GM18508 (cell line): ENCODE measurements around the gene LIPF.
"Not testable (repeated sequence)": the region's sequence is repeated elsewhere in the genome, so short reads cannot be mapped to it uniquely, and the experiment has no call there.

Experiments used
- ATAC-seq: cut with Tn5 transposase; IDR thresholded peaks from one replicate; pipeline ENCODE4 v1.9.1; 2021; ENCODE audit warnings: moderate number of reproducible peaks; ENCODE audit not compliant: insufficient read depth, unreplicated experiment

The LIPF gene, protein sequence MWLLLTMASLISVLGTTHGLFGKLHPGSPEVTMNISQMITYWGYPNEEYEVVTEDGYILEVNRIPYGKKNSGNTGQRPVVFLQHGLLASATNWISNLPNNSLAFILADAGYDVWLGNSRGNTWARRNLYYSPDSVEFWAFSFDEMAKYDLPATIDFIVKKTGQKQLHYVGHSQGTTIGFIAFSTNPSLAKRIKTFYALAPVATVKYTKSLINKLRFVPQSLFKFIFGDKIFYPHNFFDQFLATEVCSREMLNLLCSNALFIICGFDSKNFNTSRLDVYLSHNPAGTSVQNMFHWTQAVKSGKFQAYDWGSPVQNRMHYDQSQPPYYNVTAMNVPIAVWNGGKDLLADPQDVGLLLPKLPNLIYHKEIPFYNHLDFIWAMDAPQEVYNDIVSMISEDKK

DNA sequence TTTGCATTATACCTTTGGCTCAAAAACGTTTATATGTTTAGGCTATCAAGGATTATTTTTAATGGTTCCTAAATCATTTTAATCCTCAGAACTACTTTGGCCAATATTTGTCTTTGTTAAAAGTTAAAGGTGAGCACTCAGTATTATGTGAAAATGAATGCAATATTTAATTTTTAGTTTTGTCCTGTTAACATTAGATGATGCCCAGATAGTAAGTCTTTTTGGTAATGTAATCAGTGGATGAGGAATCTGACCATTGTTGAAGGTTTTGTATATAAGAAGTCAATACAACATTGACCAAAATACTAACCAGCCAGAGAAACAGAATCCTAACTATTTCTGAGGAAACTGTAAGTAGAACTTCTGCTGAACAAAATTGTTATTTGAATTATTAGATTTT, at the start of gene LIPF:
Gene LIPF, plus strand, starts transcription at position 301 of the 400 bp plus-strand sequence. CDS start 2,856 bp downstream, outside the sequence.
- ATAC-seq, result no peak

DNA sequence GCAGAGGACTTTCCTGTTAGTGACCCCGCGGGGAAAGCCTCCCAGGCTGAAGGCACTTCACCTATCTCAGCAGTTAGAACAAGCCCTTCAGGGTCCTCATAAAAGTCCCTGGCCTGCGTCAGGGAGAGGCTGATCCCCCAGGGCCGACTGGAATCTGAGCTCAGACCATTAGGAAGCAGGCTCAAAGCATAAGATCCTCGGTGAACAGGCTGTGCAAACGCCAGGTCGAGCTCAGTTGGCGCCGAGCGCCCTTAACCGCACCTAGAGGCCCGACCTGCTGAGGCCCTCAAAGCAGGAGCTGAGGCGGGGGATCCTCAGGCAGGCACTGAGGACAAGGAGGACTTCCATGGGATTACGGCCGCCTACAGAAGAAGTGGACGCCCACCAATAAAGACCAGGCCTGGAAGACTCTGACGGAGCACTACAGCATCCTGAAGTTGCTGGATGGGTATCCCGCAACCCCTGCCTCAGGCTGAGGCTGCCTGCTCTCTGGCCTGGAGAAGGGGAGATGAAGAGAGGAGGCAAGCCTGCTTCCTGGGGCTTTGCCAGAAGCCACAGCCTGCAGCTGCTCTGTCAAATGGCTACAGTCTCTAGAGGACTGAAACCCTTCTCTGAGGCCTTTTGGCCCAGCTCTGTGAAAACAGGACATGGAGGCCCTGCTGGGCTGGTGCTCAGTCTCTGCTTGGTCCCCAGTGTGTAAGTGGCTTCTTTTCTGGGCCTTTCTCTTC, 47.8 kb upstream of the LIPF start:
- no peak for ATAC-seq

DNA sequence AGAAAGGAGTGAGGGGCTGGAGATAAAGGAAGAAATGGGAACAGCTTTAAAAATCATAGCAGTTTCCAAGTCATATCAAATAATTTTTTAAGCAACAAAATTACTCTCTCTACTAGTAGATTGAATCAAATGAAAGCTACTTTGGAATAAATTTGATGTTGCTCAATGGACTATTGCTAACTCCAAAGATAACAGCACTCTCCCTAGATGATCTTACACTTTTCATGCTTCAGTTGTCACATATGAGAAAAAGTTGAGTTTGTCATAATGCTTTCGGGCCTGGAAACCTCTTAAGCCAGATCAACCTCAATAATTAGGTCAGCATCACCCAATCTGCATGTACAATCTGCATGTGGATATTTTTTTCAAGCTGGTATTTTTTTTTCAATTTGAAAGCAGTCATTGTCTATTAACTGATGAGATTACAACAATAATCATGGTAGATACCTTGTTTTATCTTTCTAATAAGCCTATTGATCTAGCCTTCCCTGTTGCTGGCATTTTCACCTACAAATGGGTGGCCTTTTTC, 46.4 kb upstream of the LIPF start:
- ATAC-seq, result no peak

DNA sequence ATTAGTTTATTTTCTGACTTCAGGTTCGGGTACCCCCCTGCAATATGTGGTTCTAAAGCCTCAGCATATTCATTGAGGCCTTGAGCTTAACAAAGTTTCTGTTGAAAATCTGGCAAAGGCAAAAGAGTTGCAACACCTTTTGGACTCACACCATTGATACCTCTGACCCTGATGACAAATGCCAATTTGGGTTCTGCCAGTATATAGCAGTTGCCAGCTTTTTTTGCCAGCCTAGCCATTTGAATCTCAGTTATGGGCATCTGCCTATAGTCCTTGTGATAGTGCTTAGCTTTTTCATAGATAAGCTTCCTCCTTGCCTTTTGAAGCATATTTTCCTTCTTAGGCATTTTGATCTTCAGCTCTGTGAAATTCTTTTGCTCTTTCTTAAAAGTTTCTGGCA, 45.7 kb upstream of the LIPF start:
- ATAC-seq, result no peak

DNA sequence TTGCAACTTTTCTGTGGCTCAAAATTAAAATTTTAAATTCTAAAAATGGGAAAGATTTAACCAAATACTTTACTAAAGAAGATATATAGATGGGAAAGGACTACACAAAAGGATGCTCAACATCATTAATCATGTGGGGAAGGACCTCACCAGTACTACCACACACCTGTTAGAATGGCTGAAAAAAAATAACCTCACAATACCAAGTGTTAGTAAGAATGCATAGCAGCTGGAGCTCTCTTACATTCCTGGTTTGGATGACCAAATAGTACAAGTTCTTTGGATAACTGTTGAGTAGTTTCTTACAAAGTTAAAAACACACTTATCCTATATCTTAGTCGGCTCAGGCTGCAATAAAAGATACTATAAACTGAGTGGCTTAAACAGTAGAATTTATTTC, 43.8 kb upstream of the LIPF start:
- ATAC-seq, result no peak

DNA sequence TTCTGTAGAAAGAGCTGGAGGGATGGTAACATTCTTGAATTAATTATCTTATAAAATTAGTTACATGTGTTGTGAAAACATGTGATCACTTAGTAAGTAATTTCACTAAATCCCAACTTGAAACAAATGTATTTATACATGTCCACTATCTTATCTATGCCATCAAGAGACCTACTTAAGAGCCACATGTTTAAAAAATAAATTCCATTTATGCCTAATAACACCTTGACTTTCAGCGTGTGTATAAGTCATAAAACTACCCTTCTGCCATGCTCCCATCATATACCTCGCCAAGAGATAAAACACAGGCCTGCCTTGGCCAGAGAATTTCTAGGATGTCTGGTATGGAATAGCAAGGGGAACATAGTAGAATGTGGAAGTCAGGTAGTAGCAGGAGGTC, 40.4 kb upstream of the LIPF start:
- ATAC-seq, result no peak

DNA sequence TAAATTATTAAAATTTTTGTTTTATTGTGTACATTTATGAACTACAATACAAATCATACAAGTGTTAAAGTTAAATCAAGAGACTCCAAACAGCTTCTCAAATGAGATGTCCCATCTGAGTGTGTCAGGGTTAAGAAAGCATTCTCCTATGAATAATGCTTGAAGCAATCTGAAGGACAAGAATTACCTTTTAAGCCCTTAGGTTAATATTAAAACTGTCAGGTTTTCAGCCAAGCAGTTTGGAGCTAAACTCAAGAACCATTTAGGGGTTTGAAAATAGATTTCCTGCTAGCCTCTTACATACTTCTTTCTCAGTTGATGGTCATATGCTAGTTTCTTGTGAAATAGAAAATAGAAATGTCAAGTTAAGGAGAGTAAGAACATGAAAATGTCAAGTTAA, 39.4 kb upstream of the LIPF start:
- no peak for ATAC-seq

DNA sequence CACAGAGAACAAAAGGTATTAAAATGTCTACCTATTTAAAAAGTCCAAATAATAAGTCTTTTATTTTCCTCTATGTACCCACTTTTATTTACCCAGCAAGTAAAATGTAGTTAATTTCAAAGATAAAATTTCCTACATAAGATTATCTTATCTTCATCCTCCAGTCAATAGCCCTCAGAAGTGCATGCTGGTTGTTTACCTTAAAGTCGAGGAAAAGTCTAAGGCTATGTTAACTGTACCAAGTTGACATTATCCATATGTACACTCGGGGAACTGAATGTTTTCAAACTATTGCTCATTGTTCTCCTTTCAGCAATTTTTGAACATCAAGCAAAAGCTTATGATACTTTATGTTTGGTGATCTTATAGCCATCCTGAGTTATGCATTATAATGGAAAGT, 24.1 kb upstream of the LIPF start:
- ATAC-seq, result no peak

DNA sequence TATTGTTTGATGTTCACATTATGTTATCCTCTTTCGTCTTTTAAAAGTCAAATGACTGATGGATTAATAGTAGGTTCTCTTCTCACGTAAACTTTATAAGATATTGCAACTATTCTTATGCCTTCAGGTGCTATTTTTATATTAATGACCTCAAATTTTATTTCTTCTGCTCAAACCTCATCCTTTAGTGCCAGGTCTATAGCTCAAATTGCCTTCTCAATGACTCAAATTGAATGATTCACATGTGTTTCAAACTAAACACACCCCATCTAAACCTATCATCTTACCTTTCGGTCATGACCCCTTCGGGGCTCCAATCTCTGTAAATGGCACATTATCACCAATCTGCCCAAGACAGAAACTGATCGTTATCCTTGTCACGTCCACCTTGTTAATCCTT, 22.0 kb upstream of the LIPF start:
- no peak for ATAC-seq

DNA sequence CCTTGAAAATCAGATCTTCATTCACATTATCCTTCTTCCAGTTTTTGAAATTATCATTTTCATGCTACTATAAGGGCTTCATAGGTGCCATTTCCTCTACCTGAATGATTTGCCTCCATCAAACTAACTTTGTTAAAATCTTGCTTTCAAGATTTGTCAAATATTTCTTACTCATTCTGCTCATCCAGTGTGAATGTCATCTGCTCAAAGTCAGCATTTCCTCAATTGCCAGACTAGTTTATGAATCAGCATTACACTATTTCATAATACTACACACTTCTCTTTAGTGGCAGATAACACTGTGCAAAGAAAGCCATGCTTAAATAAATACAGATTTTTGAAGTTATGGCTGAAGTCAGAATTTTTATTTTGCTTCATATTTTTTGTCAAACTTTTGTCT, 21.3 kb upstream of the LIPF start:
- ATAC-seq, result no peak

DNA sequence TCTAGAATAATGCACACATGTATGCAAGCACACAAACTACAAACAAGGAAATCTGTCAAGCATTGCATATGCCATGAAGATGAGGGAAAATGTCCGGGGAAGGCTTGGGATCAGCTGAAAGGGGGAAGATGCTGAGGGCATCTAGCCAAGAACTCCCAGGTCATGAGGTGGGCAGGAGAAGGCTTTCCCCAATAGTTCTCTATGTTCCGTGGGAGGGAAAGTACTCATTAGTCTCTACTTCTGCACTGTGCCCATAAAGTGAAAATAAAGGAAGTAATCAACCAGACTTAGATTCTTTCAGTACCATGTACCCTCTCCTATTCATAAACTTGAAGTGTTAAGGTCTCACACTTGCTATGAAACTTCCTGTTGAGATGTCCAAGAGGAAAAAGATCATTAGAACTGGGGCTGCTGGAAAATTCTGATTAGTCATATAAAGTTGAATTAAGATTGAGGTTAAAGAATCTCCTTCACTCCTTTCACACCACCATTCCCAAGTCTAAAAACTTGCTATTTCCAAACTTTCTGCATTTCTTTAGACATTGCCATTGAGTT, 17.1 kb upstream of the LIPF start:
- no peak for ATAC-seq

DNA sequence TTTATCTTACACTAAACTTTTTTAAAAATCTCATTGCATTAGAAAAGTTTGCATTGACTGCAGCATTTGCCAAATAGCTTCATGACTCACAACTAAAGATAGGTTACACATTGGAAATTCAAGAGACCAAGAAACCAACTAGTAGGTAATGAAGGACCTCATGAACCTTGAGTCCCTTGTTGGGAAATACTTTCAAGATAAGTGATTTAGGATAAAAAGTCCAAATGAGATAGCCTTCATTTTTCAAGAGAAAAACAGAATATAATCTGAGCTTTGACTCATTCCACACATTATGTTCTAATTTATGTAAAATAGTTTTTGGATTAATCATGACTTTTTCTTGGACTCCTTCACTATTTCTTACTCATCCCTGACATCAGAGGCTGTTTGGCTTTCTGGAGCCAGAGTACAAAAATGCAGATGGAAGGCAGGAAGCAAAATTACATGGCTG, 13.1 kb upstream of the LIPF start:
- no peak for ATAC-seq

DNA sequence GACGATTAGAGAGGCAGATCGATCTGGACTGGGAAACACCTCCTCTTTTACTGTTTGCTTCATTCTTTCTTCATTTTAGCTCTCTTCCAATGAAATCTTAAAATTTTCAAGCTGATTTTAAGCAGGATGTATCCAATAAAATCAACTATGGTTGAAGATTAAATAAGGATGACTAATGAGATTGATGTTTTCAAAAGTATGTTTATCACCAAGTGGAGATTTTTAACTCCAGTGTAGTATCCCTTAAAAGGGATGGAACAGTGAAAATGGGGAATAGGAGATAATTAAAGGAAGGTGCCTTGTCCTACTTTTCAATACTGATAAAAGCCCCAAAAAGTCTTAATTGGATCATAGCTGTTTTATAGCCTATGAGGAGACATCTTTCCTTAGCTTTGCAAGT, 11.6 kb upstream of the LIPF start:
- no peak for ATAC-seq

DNA sequence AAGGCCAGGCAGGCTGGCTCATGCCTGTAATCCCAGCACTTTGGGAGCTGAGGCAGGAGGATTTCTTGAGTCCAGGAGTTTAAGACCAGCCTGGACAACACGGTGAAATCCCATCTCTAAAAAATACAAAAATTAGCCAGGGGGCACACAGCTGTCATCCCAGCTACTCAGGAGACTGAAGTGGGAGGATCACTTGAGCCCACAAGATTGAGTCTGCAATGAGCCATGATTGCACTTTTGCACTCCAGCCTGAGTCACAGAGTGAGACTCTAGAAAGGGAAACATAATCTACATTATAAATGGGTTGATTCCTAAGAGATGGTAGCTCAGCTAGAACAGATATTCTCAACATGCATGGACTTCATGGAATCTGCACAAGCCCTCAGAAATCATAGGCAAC, 6.3 kb upstream of the LIPF start:
- ATAC-seq, result no peak

DNA sequence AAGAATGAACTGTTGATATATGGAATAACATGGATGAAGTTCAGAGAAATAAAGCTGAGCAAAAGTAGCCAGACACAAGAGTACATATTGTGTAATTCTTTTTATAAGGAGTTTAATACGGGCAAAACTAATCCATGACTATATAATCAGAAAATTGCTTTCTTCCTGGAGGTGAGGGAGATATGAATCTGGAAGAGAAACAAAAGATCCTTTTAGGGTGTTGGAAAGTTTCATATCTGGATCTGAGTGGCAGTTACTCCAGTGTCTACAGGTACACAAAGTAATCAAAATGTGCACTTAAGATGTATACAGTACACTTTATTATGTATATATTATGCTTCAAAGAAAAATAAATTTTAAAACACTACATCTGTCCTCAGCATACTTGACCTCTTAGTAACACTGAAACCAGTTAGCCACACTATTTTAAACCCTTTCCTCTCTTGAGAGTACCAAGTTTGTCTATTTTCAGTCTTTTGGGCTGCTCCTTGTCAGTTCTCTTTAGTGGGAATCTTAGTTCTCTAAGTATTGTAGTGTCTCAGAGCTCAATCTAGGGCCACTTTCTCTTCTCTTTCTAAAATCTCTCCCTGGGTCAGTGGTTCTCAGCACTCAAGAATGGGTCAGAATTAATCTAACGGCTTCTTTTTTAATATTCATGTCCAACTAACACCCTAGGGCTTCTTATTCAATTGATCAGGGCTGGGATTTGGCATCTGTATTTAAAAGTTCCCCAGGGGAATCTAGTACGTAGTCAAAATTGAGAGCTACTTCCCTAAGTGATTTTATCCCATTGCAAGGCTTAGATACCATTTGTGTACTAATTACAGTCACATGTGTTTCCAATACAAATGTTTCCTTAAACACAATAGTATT, 4.3 kb upstream of the LIPF start:
- no peak for ATAC-seq

DNA sequence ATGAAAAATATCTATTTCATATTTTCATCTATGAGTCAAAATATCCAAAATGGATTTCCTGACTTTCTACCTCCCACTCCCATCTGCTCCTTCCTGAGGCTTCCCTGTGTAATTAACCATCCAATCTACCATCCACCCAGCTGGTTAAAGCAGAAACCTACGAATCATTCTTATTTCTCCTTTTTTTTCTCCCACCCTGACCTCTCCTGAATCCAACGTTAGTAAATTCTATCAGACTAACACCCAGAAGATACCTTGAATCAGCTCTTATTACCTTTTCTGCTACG, 3.7 kb upstream of the LIPF start:
- ATAC-seq, result no peak

DNA sequence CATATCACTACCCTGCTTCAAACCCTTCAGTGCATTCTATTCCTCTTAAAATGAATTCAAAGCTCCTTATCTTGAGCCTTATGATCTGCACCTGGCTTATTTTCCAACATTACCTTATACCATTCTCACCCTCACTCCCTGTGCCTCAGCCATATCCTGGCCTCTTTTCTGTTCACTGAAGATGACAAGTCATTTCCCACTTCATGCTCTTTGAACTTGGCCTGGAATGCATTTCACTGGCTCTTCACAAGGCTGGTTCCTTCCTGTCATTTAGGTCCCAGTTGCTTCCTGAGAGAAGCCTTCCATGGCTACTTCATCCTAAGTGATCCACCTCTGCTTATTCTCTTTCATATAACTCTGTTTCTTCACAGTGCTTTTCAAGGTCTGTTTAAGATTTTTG, 3.2 kb upstream of the LIPF start:
- no peak for ATAC-seq

DNA sequence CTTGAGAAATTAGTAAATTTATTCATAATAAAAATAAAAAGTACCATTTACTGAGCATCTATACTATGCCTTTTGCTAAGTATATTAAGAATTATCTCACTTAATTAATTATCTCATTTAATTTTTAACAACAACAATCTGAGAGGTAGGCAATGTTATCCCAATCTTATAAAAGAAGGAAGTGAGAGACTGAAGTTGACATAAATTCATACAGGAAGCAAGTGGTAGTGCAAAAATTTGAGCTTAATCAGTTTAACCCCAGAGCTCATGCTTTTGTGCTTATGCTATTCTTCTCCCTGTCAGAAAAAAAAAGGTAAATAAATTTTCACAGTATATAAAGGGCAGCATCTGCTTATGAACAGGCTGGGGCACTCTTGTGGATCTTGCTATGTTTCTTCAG, 2.7 kb upstream of the LIPF start:
- ATAC-seq, result no peak

DNA sequence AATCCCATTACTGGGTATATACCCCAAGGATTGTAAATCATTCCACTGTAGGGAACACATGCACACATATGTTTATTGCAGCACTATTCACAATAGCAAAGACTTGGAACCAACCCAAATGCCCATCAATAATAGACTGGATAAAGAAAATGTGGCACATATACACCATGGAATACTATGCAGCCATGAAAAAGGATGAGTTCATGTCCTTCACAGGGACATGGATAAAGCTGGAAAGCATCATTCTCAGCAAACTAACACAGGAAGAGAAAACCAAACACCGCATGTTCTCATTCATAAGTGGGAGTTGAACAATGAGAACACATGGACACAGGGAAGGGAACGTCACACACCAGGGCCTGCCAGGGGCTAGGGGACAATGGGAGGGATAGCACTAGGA, 1.1 kb upstream of the LIPF start:
- ATAC-seq, result not testable (repeated sequence)

DNA sequence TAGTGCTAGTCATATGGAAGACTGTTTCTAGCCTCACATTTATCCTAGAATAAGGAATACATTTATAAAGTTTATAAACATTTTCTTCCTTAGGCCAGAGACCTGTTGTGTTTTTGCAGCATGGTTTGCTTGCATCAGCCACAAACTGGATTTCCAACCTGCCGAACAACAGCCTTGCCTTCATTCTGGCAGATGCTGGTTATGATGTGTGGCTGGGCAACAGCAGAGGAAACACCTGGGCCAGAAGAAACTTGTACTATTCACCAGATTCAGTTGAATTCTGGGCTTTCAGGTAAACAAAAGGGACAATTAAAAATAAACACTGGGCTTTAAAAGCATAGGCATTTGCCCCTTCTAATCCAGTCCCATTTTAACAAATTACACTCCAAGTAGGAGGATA, 4.2 kb downstream of the LIPF start:
- ATAC-seq, result no peak

DNA sequence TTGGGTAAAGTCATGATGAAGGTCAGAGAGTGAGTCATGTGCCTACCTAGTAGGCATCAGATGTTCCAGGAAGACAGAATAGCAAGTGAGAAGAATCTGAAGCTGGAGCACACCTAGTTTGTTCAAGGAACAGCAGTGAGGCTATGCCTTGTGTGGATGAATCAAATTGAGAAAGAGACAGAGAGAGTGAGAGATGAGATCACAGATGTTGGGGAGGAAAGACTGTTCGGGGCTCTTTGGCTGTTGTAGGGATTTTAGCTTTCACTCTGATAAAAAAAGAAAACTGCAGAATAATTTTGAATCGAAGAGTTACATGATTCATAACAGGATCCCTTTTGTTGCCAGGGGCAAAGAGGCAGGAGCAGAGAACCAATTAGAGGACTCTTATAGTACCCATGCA, 6.3 kb downstream of the LIPF start:
- no peak for ATAC-seq
